Body of pancreas (tissue), 4 donors: ENCODE measurements around the gene PTPRQ.

Experiments
- CTCF ChIP-seq, 7 experiments: fragments of 450-650 bp in 4 of 7; fragments of 200-600 bp in 3 of 7; sonication (generic) in 3 of 7; IDR thresholded peaks; one replicate each; pipeline ENCODE4 v1.5.1; 2016 to 2019; ENCODE audit warnings: antibody characterized with exemption in 7 of 7
- POLR2A ChIP-seq, 3 donors: fragments of 450-650 bp; IDR thresholded peaks; one replicate each; pipeline ENCODE4 v1.6.1; 2016; ENCODE audit warnings: antibody characterized with exemption in 3 of 3, mild to moderate bottlenecking in 2 of 3

GRCh38 chr12:80559766-80560165 lies 115.7 kb downstream of the PTPRQ start:
- TF ChIP-seq POLR2A (IDR thresholded peaks at IDR 0.05) (no peak), CTCF (IDR thresholded peaks at IDR 0.05) (no peak)
